Prostate gland (tissue), 2 donors: Measurements from ENCODE around the gene CEP290. TPM values are rescaled to one million over a fixed set of nuclear protein-coding genes. Genes with fewer than 3 reads are reported as not detected.
A peak's percentile ranks its signal among the peaks of the same experiment; 100 is the strongest.

Experiments
- DNase-seq: peaks from one replicate; pipeline ENCODE4 v3.0.0-alpha.2; 2019; ENCODE audit warnings: low spot score
- H3K27ac ChIP-seq, 2 donors: fragments of 200-600 bp; sonication (generic); 2 replicates each; pipeline ENCODE4 v1.5.1; 2017 to 2019
- H3K27me3 ChIP-seq: fragments of 200-600 bp; sonication (generic); replicated peaks from 2 replicates; pipeline ENCODE4 v1.5.1; 2019; ENCODE audit not compliant: insufficient read depth
- H3K36me3 ChIP-seq, 2 donors: fragments of 200-600 bp; sonication (generic); 1 replicate in 1 of 2; 2 replicates in 1 of 2; pipeline versions ENCODE4 v1.5.1 to v1.8.1; 2017 to 2019
- H3K4me1 ChIP-seq: fragments of 200-600 bp; sonication (generic); replicated peaks from 2 replicates; pipeline ENCODE4 v1.5.1; 2019
- H3K4me3 ChIP-seq, 2 donors: fragments of 200-600 bp; sonication (generic); 2 replicates each; pipeline ENCODE4 v1.5.1; 2017 to 2019
- H3K9me3 ChIP-seq: fragments of 200-600 bp; sonication (generic); 2 replicates; pipeline ENCODE4 v1.5.1; 2017
- CTCF ChIP-seq, 4 experiments: fragments of 200-600 bp in 2 of 4; fragments of 450-650 bp in 2 of 4; sonication (generic) in 2 of 4; IDR thresholded peaks; 1 replicate in 3 of 4; 2 replicates in 1 of 4; pipeline ENCODE4 v1.5.1; 2016 to 2019; ENCODE audit warnings: antibody characterized with exemption in 4 of 4, mild to moderate bottlenecking in 2 of 4, moderate library complexity in 2 of 4
- POLR2A ChIP-seq: fragments of 450-650 bp; IDR thresholded peaks from one replicate; pipeline ENCODE4 v1.6.1; 2016; ENCODE audit warnings: antibody characterized with exemption, mild to moderate bottlenecking
- POLR2AphosphoS5 ChIP-seq: sonication (generic); formaldehyde crosslinking; IDR thresholded peaks from one replicate; pipeline ENCODE4 v1.6.1; 2017; ENCODE audit warnings: antibody characterized with exemption
- WGBS: methylation state at CpG from one replicate; pipeline ENCODE4 v1.1.5; 2018; 5-methylcytosine and 5-hydroxymethylcytosine counted together
- intact Hi-C: fragments of 100-400 bp; cut with DNase I; formaldehyde crosslinking; loops from one replicate; pipeline ENCODE4 v1.14.2; 2022
- total RNA-seq, 2 donors: library from RNA; depleted of rRNA; stranded (reverse); fragments of >200 nt; gene quantifications; one replicate each; pipeline ENCODE4 v1.1.0, GENCODE V29; 2016

CEP290 gene
- total RNA-seq, 2 donors from 2014 or later, result 8.1 to 26.5 TPM

GRCh38 chr12:88058719-88059077 lies 83.2 kb downstream of the CEP290 start:
- no peaks in the 10 kb centered on the region for H3K36me3 ChIP-seq
- DNase-seq, result no peak
- intact Hi-C loops, result no loop called here
- H3K4me1 ChIP-seq, result no peaks in the 10 kb centered on the region
- WGBS, result 89% methylated on average over 1 of the region's 1 CpG
- H3K9me3 ChIP-seq, result no peaks in the 10 kb centered on the region
- H3K4me3 ChIP-seq, result no peak overlapping the region
- no peak overlapping the region for H3K27ac ChIP-seq
- no peak for TF ChIP-seq CTCF (IDR thresholded peaks at IDR 0.05)
- TF ChIP-seq POLR2A, result no peak
- TF ChIP-seq POLR2AphosphoS5, result no peak
- no peaks in the 10 kb centered on the region for H3K27me3 ChIP-seq

DNA sequence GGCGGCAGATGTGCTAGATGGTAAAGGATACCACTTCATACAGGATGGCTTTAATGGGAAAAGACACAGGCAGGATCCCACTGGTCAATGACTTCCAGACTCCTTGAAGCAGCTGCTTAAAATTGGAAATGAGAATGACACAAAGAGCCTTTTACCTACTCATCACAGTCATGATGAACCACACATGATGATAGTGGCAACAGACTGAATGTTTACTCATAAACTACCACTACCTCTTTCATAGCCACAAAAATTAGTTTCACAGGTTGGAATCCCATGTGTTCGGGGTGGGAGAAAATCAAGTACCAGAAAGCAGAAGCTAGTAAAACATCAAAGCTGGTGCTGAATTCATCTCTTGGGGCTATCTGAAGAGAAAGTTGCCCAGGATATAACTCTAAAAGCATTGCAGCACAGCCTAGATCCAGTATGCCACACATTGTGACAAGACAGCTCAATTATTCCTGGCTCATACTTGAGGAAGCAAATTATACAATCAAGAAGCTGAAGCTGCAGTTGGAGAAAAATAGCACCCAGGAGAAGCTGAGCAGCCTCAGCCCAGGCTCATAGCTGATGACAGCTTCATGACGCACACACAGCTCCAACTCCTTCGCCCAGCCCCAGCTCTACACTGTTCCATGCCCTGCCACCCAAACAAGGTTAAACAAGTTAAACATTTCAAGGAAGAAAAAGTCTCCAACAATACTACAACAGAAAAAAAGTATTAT lies 83.7 kb downstream of the CEP290 start:
- no peak overlapping the region for H3K27ac ChIP-seq
- intact Hi-C loops, result no loop called here
- H3K36me3 ChIP-seq, result no peaks in the 10 kb centered on the region

DNA sequence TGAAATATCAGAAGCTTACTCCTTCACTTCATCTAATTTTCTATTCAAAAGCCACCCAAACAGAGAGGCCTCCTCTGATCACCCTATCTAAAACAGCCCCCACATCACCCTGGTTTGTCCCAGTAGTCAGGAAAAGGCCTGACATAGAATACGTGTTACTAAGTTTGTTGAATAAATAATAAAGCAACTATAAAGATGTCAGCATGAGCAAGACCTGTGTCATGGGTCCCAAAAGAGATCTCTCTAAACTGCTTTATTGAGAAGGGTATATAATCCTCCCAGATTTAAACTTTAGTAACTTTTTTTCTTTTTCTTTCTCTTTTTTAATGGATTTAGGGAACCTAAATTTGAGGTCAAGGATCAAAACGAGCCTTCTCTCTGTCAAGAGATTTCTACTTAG lies 85.3 kb downstream of the CEP290 start:
- intact Hi-C loops, result no loop called here
- H3K27me3 ChIP-seq, result no peaks in the 10 kb centered on the region
- H3K4me1 ChIP-seq, result no peaks in the 10 kb centered on the region
- TF ChIP-seq POLR2A (no peak), POLR2AphosphoS5 (no peak), CTCF (IDR thresholded peaks at IDR 0.05) (no peak)
- no peak overlapping the region for H3K27ac ChIP-seq
- 65% methylated on average over 2 of the region's 2 CpGs for WGBS
- DNase-seq, result no peak
- no peaks in the 10 kb centered on the region for H3K9me3 ChIP-seq
- no peak overlapping the region for H3K4me3 ChIP-seq
- no peaks in the 10 kb centered on the region for H3K36me3 ChIP-seq

More for the DNA sequence above, 83.7 kb downstream of the CEP290 start:
- H3K4me1 ChIP-seq, result no peaks in the 10 kb centered on the region
- no peaks in the 10 kb centered on the region for H3K27me3 ChIP-seq
- no peak overlapping the region for H3K4me3 ChIP-seq
- 95% methylated on average over 4 of the region's 4 CpGs for WGBS
- no peak for DNase-seq
- no peaks in the 10 kb centered on the region for H3K9me3 ChIP-seq
- TF ChIP-seq POLR2AphosphoS5 (no peak), CTCF (IDR thresholded peaks at IDR 0.05) (no peak), POLR2A (no peak)

- no peaks in the 10 kb centered on the region for H3K36me3 ChIP-seq
- 80% methylated on average over 1 of the region's 1 CpG for WGBS
These were observed 89.2 kb downstream of the CEP290 start for GRCh38 chr12:88052686-88053085.

More at GRCh38 chr12:88052686-88053085, 89.2 kb downstream of the CEP290 start:
- Histone ChIP-seq H3K9me3 (no peaks in the 10 kb centered on the region), H3K27ac (no peak overlapping the region), H3K27me3 (no peaks in the 10 kb centered on the region), H3K4me1 (no peaks in the 10 kb centered on the region), H3K4me3 (no peak overlapping the region)
- no peak for DNase-seq
- TF ChIP-seq CTCF (IDR thresholded peaks at IDR 0.05) (peak in 1 of 4 experiments; percentile 14), POLR2AphosphoS5 (no peak)
- intact Hi-C loops, result no loop called here
